ENCODE data around the gene UBE2L3.
"Not testable (repeated sequence)": the region's sequence is repeated elsewhere in the genome, so short reads cannot be mapped to it uniquely, and the experiment has no call there.

UBE2L3 gene

GRCh38 chr22:21594865-21595452, 27.4 kb downstream of the UBE2L3 start:
- H3K4me3 ChIP-seq (ENCODE audit: control insufficient read depth, low read depth, low read length), result no peak overlapping the region
- DNase-seq (ENCODE audit: low read depth), result no peak
- TF ChIP-seq, protein P1, sequence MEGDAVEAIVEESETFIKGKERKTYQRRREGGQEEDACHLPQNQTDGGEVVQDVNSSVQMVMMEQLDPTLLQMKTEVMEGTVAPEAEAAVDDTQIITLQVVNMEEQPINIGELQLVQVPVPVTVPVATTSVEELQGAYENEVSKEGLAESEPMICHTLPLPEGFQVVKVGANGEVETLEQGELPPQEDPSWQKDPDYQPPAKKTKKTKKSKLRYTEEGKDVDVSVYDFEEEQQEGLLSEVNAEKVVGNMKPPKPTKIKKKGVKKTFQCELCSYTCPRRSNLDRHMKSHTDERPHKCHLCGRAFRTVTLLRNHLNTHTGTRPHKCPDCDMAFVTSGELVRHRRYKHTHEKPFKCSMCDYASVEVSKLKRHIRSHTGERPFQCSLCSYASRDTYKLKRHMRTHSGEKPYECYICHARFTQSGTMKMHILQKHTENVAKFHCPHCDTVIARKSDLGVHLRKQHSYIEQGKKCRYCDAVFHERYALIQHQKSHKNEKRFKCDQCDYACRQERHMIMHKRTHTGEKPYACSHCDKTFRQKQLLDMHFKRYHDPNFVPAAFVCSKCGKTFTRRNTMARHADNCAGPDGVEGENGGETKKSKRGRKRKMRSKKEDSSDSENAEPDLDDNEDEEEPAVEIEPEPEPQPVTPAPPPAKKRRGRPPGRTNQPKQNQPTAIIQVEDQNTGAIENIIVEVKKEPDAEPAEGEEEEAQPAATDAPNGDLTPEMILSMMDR (IDR thresholded peaks at IDR 0.05; ENCODE audit: control insufficient read depth, insufficient read depth, low read depth, low read length, missing control alignments), result no peak

DNA sequence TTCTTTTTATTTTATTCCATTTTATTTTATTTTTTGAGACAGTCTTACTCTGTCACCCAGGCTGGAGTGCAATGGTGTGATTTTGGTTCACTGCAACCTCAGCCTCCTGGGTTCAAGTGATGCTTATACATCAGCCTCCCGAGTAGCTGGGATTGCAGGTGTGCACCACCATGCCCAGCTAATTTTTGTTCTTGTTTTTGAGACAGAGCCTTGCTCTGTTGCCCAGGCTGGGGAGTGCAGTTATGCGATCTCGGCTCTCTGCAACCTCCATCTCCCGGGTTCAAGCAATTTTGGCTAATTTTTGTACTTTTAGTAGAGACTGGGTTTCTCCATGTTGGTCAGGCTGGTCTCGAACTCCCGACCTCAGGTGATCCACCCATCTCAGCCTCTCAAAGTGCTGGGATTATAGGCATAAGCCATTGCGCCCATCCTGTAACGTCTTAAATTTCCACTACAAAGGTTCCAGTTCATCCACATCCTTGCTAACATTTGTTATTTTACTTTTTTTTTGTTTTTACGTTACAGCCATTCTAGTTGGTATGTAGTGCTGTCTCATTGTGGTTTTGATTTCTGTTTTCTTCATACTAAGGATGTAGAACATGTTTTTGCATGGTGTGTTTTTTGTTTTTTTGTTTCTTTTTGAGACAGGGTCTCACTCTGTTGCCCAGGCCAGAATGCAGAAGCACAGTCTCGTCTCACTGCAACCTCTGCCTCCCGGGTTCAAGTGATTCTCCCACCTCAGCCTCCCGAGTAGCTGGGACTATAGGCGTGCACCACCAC, 29.0 kb downstream of the UBE2L3 start:
- not testable (repeated sequence) for H3K4me3 ChIP-seq (ENCODE audit: control insufficient read depth, low read depth, low read length); DNase-seq (ENCODE audit: low read depth)

DNA sequence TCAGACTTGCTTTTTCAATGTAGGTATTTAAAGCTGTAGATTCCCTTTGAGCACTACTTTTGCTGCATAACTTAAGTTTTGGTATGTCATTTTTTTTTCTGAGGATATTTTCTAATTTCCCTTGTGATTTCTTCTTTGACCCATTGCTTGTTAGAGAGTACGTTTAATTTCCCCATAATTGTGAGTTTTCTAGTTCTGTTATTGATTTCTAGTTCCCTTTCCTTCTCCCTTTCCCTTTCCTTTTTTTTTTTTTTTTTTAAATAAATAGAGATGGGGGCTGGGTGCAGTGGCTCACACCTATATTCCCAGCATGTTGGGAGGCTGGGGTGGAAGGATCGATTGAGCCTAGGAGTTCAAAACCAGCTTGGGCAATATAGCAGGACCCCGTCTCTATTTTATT, 30.8 kb downstream of the UBE2L3 start:
- TF ChIP-seq, protein P1 (IDR thresholded peaks at IDR 0.05; ENCODE audit: control insufficient read depth, insufficient read depth, low read depth, low read length, missing control alignments), result no peak
- no peak overlapping the region for H3K4me3 ChIP-seq (ENCODE audit: control insufficient read depth, low read depth, low read length)
- DNase-seq (ENCODE audit: low read depth), result no peak

- TF ChIP-seq, protein P1 (IDR thresholded peaks at IDR 0.05; ENCODE audit: control insufficient read depth, insufficient read depth, low read depth, low read length, missing control alignments), result no peak
- no peak for DNase-seq (ENCODE audit: low read depth)
- H3K4me3 ChIP-seq (ENCODE audit: control insufficient read depth, low read depth, low read length), result no peak overlapping the region
These were observed 31.8 kb downstream of the UBE2L3 start for GRCh38 chr22:21599053-21599893.

DNA sequence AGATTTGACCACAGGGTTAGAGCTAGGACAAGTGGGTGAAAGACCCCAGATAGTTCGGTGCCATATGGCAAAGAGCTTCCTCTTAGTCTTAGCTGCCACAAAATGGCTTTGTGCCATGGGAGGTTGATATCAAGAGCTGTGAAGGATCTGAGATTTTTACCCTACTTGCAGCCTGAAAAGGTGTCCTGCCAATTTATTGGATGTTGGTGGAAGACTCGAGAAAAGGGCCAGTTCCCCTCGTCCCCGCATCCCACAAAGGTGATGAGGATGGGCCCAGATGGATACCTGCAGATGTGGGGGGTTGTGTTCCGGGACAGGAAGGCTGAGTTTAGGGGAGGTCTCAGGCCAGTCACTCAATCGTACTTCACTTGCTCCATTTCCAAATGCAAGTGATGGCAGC, 35.1 kb downstream of the UBE2L3 start:
- H3K4me3 ChIP-seq (ENCODE audit: control insufficient read depth, low read depth, low read length), result no peak overlapping the region
- TF ChIP-seq, protein P1 (IDR thresholded peaks at IDR 0.05; ENCODE audit: control insufficient read depth, insufficient read depth, low read depth, low read length, missing control alignments), result no peak
- no peak for DNase-seq (ENCODE audit: low read depth)

- DNase-seq (ENCODE audit: low read depth), result no peak
- H3K4me3 ChIP-seq (ENCODE audit: control insufficient read depth, low read depth, low read length), result no peak overlapping the region
- TF ChIP-seq, protein P1 (IDR thresholded peaks at IDR 0.05; ENCODE audit: control insufficient read depth, insufficient read depth, low read depth, low read length, missing control alignments), result no peak
These were observed 36.5 kb downstream of the UBE2L3 start for GRCh38 chr22:21603973-21604372.

Measured in AG09309 (cell line).